Naive B cell (primary cell): ENCODE data around the gene CHRNA1. TPM values are rescaled to one million over a fixed set of nuclear protein-coding genes. Genes with fewer than 3 reads are reported as not detected.
A peak's percentile ranks its signal among the peaks of the same experiment; 100 is the strongest.

Experiments
- ATAC-seq, 2 donors: fragments of 150-1000 bp; cut with Tn5 transposase; 2 replicates each; pipeline ENCODE4 v1.10.0; 2021; ENCODE audit warnings: low read depth in 2 of 2, mild to moderate bottlenecking in 2 of 2, moderate library complexity in 2 of 2
- DNase-seq: peaks from one replicate; pipeline ENCODE4 v3.0.0; 2022
- H3K27ac Mint-ChIP-seq, 6 donors: one replicate each; pipeline ENCODE4 v1.8.0; 2020 to 2022; ENCODE audit warnings: mild to moderate bottlenecking in 6 of 6, mixed read lengths in 6 of 6, moderate library complexity in 5 of 6, inconsistent platforms in 2 of 6
- H3K27me3 Mint-ChIP-seq, 3 donors: one replicate each; pipeline ENCODE4 v1.8.0; 2021 to 2022; ENCODE audit warnings: mixed read lengths in 3 of 3, mild to moderate bottlenecking in 1 of 3
- H3K36me3 Mint-ChIP-seq, 2 donors: one replicate each; pipeline ENCODE4 v1.8.0; 2020 to 2022; ENCODE audit warnings: mixed read lengths in 2 of 2, inconsistent platforms in 1 of 2, mild to moderate bottlenecking in 1 of 2
- H3K4me1 Mint-ChIP-seq, 3 donors: one replicate each; pipeline ENCODE4 v1.8.0; 2020 to 2022; ENCODE audit warnings: mixed read lengths in 3 of 3, inconsistent platforms in 1 of 3, mild to moderate bottlenecking in 1 of 3, moderate library complexity in 1 of 3
- H3K4me3 Mint-ChIP-seq, 8 donors: one replicate each; pipeline ENCODE4 v1.8.0; 2020 to 2022; ENCODE audit warnings: mild to moderate bottlenecking in 8 of 8, mixed read lengths in 8 of 8, moderate library complexity in 8 of 8, inconsistent platforms in 2 of 8
- H3K9me3 Mint-ChIP-seq, 7 donors: one replicate each; pipeline ENCODE4 v1.8.0; 2020 to 2022; ENCODE audit warnings: mixed read lengths in 7 of 7, mild to moderate bottlenecking in 5 of 7, inconsistent platforms in 2 of 7, moderate library complexity in 1 of 7
- polyA plus RNA-seq, 6 donors: library from polyadenylated mRNA; unstranded; fragments of 300-500 nt; fragmentation: Illumina TruSeq; gene quantifications; one replicate each; pipeline ENCODE4 v1.2.3, GENCODE V29; 2021; ENCODE audit warnings: low read depth in 6 of 6

Gene CHRNA1
- polyA plus RNA-seq, 6 donors from 2014 or later: 0.22 to 0.45 TPM; not detected in 4

- peaks cover 0 to 8% (median 3%) of the 10 kb centered on the region in 3 donors for H3K4me1 Mint-ChIP-seq
- ATAC-seq (no peak), DNase-seq (no peak)
- peaks cover 12 to 42% (median 36%) of the 10 kb centered on the region in 3 donors for H3K27me3 Mint-ChIP-seq
- H3K4me3 Mint-ChIP-seq: no peak overlapping the region
- H3K9me3 Mint-ChIP-seq: no peaks in the 10 kb centered on the region
- no peaks in the 10 kb centered on the region for H3K36me3 Mint-ChIP-seq
- H3K27ac Mint-ChIP-seq: no peak overlapping the region
These were observed 15.2 kb upstream of the CHRNA1 start for GRCh38 chr2:174779361-174779928.

- H3K27ac Mint-ChIP-seq: peak overlapping the region in 2 of 6 donors; percentile 9 to 58
- H3K9me3 Mint-ChIP-seq: no peaks in the 10 kb centered on the region
- H3K4me1 Mint-ChIP-seq: peaks cover 0 to 8% (median 3%) of the 10 kb centered on the region in 3 donors
- H3K4me3 Mint-ChIP-seq: no peak overlapping the region
- no peaks in the 10 kb centered on the region for H3K36me3 Mint-ChIP-seq
- H3K27me3 Mint-ChIP-seq: peaks cover 7 to 39% (median 36%) of the 10 kb centered on the region in 3 donors
- no peak for DNase-seq
- ATAC-seq: peak; percentile 13 to 43
These were observed 14.1 kb upstream of the CHRNA1 start for GRCh38 chr2:174778085-174778981.

GRCh38 chr2:174777347-174778084 lies 13.2 kb upstream of the CHRNA1 start:
- H3K36me3 Mint-ChIP-seq: no peaks in the 10 kb centered on the region
- H3K4me3 Mint-ChIP-seq: no peak overlapping the region
- peaks cover 0 to 8% (median 3%) of the 10 kb centered on the region in 3 donors for H3K4me1 Mint-ChIP-seq

GRCh38 chr2:174776675-174777074 lies 12.4 kb upstream of the CHRNA1 start:
- H3K4me3 Mint-ChIP-seq: no peak overlapping the region
- ATAC-seq (no peak), DNase-seq (no peak)
- H3K9me3 Mint-ChIP-seq: no peaks in the 10 kb centered on the region
- no peaks in the 10 kb centered on the region for H3K36me3 Mint-ChIP-seq
- peaks cover 6 to 39% (median 32%) of the 10 kb centered on the region in 3 donors for H3K27me3 Mint-ChIP-seq
- H3K27ac Mint-ChIP-seq: no peak overlapping the region
- peaks cover 0 to 8% (median 7%) of the 10 kb centered on the region in 3 donors for H3K4me1 Mint-ChIP-seq

More at GRCh38 chr2:174777347-174778084, 13.2 kb upstream of the CHRNA1 start:
- Mint-ChIP-seq H3K27me3 (peaks cover 6 to 39% (median 32%) of the 10 kb centered on the region in 3 donors), H3K9me3 (no peaks in the 10 kb centered on the region), H3K27ac (no peak overlapping the region)
- DNase-seq (no peak), ATAC-seq (no peak)

- no peak for ATAC-seq
- no peak for DNase-seq
- peaks cover 7 to 35% (median 27%) of the 10 kb centered on the region in 3 donors for H3K27me3 Mint-ChIP-seq
- peaks cover 0 to 8% (median 7%) of the 10 kb centered on the region in 3 donors for H3K4me1 Mint-ChIP-seq
- H3K27ac Mint-ChIP-seq: no peak overlapping the region
- no peaks in the 10 kb centered on the region for H3K36me3 Mint-ChIP-seq
- H3K9me3 Mint-ChIP-seq: no peaks in the 10 kb centered on the region
- H3K4me3 Mint-ChIP-seq: no peak overlapping the region
These were observed 12.0 kb upstream of the CHRNA1 start for GRCh38 chr2:174776223-174776622.

- H3K36me3 Mint-ChIP-seq: no peaks in the 10 kb centered on the region
- no peak overlapping the region for H3K4me3 Mint-ChIP-seq
- peak overlapping the region in 1 of 6 donors; percentile 49 for H3K27ac Mint-ChIP-seq
- DNase-seq (no peak), ATAC-seq (peak in 1 of 2 donors; percentile 32)
- peaks cover 10 to 28% (median 23%) of the 10 kb centered on the region in 3 donors for H3K27me3 Mint-ChIP-seq
- H3K4me1 Mint-ChIP-seq: peaks cover 0 to 8% (median 7%) of the 10 kb centered on the region in 3 donors
- no peaks in the 10 kb centered on the region for H3K9me3 Mint-ChIP-seq
These were observed 11.3 kb upstream of the CHRNA1 start for GRCh38 chr2:174775571-174775980.

GRCh38 chr2:174774886-174775285 lies 10.6 kb upstream of the CHRNA1 start:
- Mint-ChIP-seq H3K36me3 (no peaks in the 10 kb centered on the region), H3K27ac (no peak overlapping the region), H3K4me3 (no peak overlapping the region), H3K27me3 (peaks cover 12 to 26% (median 25%) of the 10 kb centered on the region in 3 donors), H3K4me1 (peaks cover 0 to 8% (median 7%) of the 10 kb centered on the region in 3 donors), H3K9me3 (no peaks in the 10 kb centered on the region)
- no peak for DNase-seq
- ATAC-seq: no peak

- H3K9me3 Mint-ChIP-seq: no peaks in the 10 kb centered on the region
- H3K4me1 Mint-ChIP-seq: peaks cover 0 to 8% (median 7%) of the 10 kb centered on the region in 3 donors
- no peak overlapping the region for H3K4me3 Mint-ChIP-seq
- peaks cover 5 to 10% of the 10 kb centered on the region in 2 donors for H3K36me3 Mint-ChIP-seq
- ATAC-seq (no peak), DNase-seq (no peak)
- no peak overlapping the region for H3K27ac Mint-ChIP-seq
- peaks cover 21 to 31% (median 27%) of the 10 kb centered on the region in 3 donors for H3K27me3 Mint-ChIP-seq
These were observed 8.9 kb upstream of the CHRNA1 start for GRCh38 chr2:174773215-174773614.

- H3K27ac Mint-ChIP-seq: no peak overlapping the region
These were observed 8.2 kb upstream of the CHRNA1 start for GRCh38 chr2:174772472-174772801.

GRCh38 chr2:174771631-174772471 lies 7.6 kb upstream of the CHRNA1 start:
- H3K36me3 Mint-ChIP-seq: peaks cover 5 to 11% of the 10 kb centered on the region in 2 donors
- peaks cover 23 to 30% (median 28%) of the 10 kb centered on the region in 3 donors for H3K27me3 Mint-ChIP-seq
- ATAC-seq (peak; percentile 30 to 40), DNase-seq (no peak)
- no peaks in the 10 kb centered on the region for H3K9me3 Mint-ChIP-seq
- H3K4me1 Mint-ChIP-seq: peaks cover 0 to 8% (median 7%) of the 10 kb centered on the region in 3 donors
- no peak overlapping the region for H3K27ac Mint-ChIP-seq
- H3K4me3 Mint-ChIP-seq: no peak overlapping the region

More at GRCh38 chr2:174772472-174772801, 8.2 kb upstream of the CHRNA1 start:
- Mint-ChIP-seq H3K4me1 (peaks cover 0 to 8% (median 7%) of the 10 kb centered on the region in 3 donors), H3K36me3 (peaks cover 5 to 11% of the 10 kb centered on the region in 2 donors), H3K4me3 (no peak overlapping the region), H3K9me3 (no peaks in the 10 kb centered on the region), H3K27me3 (peaks cover 19 to 28% (median 25%) of the 10 kb centered on the region in 3 donors)
- DNase-seq (no peak), ATAC-seq (no peak)

GRCh38 chr2:174771136-174771535 lies 6.9 kb upstream of the CHRNA1 start:
- H3K27me3 Mint-ChIP-seq: peaks cover 26 to 35% (median 32%) of the 10 kb centered on the region in 3 donors
- ATAC-seq (no peak), DNase-seq (no peak)
- peaks cover 5 to 11% of the 10 kb centered on the region in 2 donors for H3K36me3 Mint-ChIP-seq
- H3K27ac Mint-ChIP-seq: no peak overlapping the region
- H3K4me3 Mint-ChIP-seq: no peak overlapping the region
- H3K4me1 Mint-ChIP-seq: peaks cover 0 to 7% (median 7%) of the 10 kb centered on the region in 3 donors
- no peaks in the 10 kb centered on the region for H3K9me3 Mint-ChIP-seq

- Mint-ChIP-seq H3K27me3 (peaks cover 32 to 38% (median 34%) of the 10 kb centered on the region in 3 donors), H3K4me3 (no peak overlapping the region), H3K4me1 (peaks cover 0 to 4% (median 0%) of the 10 kb centered on the region in 3 donors), H3K9me3 (no peaks in the 10 kb centered on the region), H3K36me3 (peaks cover 5 to 11% of the 10 kb centered on the region in 2 donors), H3K27ac (no peak overlapping the region)
- ATAC-seq (no peak), DNase-seq (no peak)
These were observed 4.3 kb upstream of the CHRNA1 start for GRCh38 chr2:174768557-174768956.
